Measurements from ENCODE around the gene NOL7.

DNA sequence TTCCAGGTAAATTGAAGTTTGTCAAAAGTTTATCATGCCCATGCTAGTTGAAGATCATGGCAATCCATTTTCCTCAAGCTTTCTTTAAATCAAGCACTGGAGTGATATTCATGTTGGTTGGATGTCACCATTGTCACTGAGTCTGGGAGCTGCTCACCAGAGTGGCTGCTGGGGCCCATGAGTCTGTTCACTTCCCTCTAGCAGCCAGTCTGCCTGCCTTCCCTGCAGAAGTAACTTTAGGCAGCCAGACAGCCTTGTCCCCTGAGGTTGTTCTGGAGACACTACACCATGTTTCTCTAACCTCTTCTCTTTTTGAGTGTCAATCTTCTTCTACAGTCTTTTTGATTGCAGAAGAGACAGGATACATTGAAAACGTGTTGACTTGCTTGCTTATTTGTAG, 35.2 kb upstream of the NOL7 start:
- TF ChIP-seq, protein P1, sequence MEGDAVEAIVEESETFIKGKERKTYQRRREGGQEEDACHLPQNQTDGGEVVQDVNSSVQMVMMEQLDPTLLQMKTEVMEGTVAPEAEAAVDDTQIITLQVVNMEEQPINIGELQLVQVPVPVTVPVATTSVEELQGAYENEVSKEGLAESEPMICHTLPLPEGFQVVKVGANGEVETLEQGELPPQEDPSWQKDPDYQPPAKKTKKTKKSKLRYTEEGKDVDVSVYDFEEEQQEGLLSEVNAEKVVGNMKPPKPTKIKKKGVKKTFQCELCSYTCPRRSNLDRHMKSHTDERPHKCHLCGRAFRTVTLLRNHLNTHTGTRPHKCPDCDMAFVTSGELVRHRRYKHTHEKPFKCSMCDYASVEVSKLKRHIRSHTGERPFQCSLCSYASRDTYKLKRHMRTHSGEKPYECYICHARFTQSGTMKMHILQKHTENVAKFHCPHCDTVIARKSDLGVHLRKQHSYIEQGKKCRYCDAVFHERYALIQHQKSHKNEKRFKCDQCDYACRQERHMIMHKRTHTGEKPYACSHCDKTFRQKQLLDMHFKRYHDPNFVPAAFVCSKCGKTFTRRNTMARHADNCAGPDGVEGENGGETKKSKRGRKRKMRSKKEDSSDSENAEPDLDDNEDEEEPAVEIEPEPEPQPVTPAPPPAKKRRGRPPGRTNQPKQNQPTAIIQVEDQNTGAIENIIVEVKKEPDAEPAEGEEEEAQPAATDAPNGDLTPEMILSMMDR (IDR thresholded peaks at IDR 0.05; ENCODE audit: low read depth, low read length) = no peak
- no peak for TF ChIP-seq EZH2phosphoT487 (IDR thresholded peaks at IDR 0.05; ENCODE audit: low read depth)

Measured in OCI-LY3 (cell line).